LNCaP clone FGC (cell line): ENCODE measurements around the gene ZNF714.

Experiments used
- DNase-seq: peaks from one replicate; pipeline ENCODE4 v3.0.0-alpha.2; 2011; ENCODE audit warnings: low read depth
- H3K4me3 ChIP-seq: 2 replicates; pipeline ENCODE4 v1.5.1; 2011; ENCODE audit warnings: mild to moderate bottlenecking, low read depth, low read length, control low read depth
- CTCF ChIP-seq: IDR thresholded peaks from 2 replicates; pipeline ENCODE4 v1.5.1; 2012; ENCODE audit warnings: mild to moderate bottlenecking; ENCODE audit not compliant: control insufficient read depth, insufficient read depth; ENCODE audit errors: extremely low read depth

The ZNF714 gene

GRCh38 chr19:21084343-21084742, 2.3 kb downstream of the ZNF714 start:
- no peak for TF ChIP-seq CTCF
- DNase-seq: no peak
- no peak overlapping the region for H3K4me3 ChIP-seq

DNA sequence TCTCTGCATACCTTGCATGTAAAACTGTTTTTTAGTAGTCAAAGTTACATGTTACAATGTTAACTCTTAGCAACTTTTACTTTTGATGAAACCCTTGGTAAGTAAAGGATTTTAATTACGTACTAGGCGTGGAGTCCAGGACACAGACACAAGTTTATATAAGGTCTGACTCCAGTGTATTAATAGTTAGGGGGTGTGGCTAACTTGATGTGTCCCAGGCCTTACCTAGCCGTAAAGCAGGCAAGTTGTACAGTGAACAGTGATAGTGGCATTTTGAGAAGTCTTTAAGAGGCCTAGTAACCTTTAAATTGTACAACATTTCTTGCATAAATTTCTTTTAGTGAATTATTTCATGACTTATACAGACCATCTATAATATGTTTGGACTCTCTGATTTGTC, 5.9 kb downstream of the ZNF714 start:
- H3K4me3 ChIP-seq: no peak overlapping the region
- DNase-seq: no peak
- no peak for TF ChIP-seq CTCF

GRCh38 chr19:21092109-21092508, 10.1 kb downstream of the ZNF714 start:
- H3K4me3 ChIP-seq: no peak overlapping the region
- no peak for DNase-seq
- no peak for TF ChIP-seq CTCF

DNA sequence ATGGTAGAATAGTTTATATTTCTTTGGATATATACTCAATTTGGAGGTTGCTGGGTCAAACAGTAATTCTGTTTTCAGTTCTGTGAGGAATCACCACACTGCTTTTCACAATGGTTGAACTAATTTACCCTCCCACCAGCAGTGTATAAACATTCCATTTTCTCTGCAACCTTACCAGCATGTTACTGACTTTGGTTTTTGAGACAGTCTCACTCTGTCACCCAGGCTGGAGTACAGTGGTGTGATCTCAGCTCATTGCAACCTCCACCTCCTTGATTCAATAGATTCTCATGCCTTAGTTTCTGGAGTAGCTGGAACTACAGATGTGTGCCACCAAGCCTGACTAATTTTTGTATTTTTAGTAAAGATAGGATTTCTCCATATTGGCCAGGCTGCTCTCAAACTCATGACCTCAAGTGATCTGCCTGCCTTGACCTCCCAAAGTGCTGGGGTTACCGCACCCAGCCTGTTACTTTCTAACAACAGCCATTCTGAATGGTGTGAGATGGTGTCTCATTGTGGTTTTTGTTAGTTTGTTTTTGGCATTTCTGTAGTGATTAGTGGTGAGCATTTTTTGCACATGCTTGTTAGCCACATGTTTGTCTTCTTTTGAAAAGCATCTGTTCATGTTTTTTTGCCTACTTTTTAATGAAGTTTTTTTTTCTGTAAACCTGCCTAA, 12.5 kb downstream of the ZNF714 start:
- DNase-seq: no peak
- H3K4me3 ChIP-seq: no peak overlapping the region
- no peak for TF ChIP-seq CTCF

GRCh38 chr19:21098291-21098690, 16.3 kb downstream of the ZNF714 start:
- no peak for DNase-seq
- TF ChIP-seq CTCF: no peak
- no peak overlapping the region for H3K4me3 ChIP-seq

- no peak overlapping the region for H3K4me3 ChIP-seq
- no peak for TF ChIP-seq CTCF
- DNase-seq: no peak
Measured at GRCh38 chr19:21101521-21102242, 19.7 kb downstream of the ZNF714 start.
